Parathyroid adenoma (tissue), 2 donors: ENCODE data around the gene SULT1C2.

Experiments
- H2AFZ ChIP-seq: fragments of 300-600 bp; sonication (generic); one replicate; pipeline ENCODE4 v1.7.0; 2017; ENCODE audit warnings: antibody characterized with exemption, mild to moderate bottlenecking
- H3K27ac ChIP-seq: fragments of 300-600 bp; sonication (generic); one replicate; pipeline ENCODE4 v1.7.0; 2017
- H3K27me3 ChIP-seq: fragments of 300-600 bp; sonication (generic); one replicate; pipeline ENCODE4 v1.7.0; 2017; ENCODE audit warnings: low read length; ENCODE audit not compliant: control insufficient read depth, insufficient read depth
- H3K36me3 ChIP-seq: fragments of 300-600 bp; sonication (generic); one replicate; pipeline ENCODE4 v1.7.0; 2017; ENCODE audit warnings: low read length; ENCODE audit not compliant: control insufficient read depth, insufficient read depth
- H3K4me1 ChIP-seq: fragments of 300-600 bp; sonication (generic); one replicate; pipeline ENCODE4 v1.7.0; 2017; ENCODE audit warnings: control low read depth
- H3K4me2 ChIP-seq: fragments of 300-600 bp; sonication (generic); one replicate; pipeline ENCODE4 v1.7.0; 2017; ENCODE audit warnings: low read length
- H3K4me3 ChIP-seq: fragments of 300-600 bp; sonication (generic); one replicate; pipeline ENCODE4 v1.7.0; 2017; ENCODE audit warnings: low read depth, low read length
- H3K79me2 ChIP-seq: fragments of 300-600 bp; sonication (generic); one replicate; pipeline ENCODE4 v1.7.0; 2017; ENCODE audit warnings: control low read depth
- H3K9ac ChIP-seq: fragments of 300-600 bp; sonication (generic); one replicate; pipeline ENCODE4 v1.7.0; 2017; ENCODE audit warnings: mild to moderate bottlenecking
- H3K9me3 ChIP-seq: fragments of 300-600 bp; sonication (generic); one replicate; pipeline ENCODE4 v1.7.0; 2017; ENCODE audit warnings: low read length; ENCODE audit not compliant: control insufficient read depth
- CTCF ChIP-seq: fragments of 300-600 bp; sonication (generic); IDR thresholded peaks from one replicate; pipeline ENCODE4 v1.7.0; 2017; ENCODE audit warnings: antibody characterized with exemption, mild to moderate bottlenecking
- donor health status: primary hyperparathyroidism.

The SULT1C2 gene

DNA sequence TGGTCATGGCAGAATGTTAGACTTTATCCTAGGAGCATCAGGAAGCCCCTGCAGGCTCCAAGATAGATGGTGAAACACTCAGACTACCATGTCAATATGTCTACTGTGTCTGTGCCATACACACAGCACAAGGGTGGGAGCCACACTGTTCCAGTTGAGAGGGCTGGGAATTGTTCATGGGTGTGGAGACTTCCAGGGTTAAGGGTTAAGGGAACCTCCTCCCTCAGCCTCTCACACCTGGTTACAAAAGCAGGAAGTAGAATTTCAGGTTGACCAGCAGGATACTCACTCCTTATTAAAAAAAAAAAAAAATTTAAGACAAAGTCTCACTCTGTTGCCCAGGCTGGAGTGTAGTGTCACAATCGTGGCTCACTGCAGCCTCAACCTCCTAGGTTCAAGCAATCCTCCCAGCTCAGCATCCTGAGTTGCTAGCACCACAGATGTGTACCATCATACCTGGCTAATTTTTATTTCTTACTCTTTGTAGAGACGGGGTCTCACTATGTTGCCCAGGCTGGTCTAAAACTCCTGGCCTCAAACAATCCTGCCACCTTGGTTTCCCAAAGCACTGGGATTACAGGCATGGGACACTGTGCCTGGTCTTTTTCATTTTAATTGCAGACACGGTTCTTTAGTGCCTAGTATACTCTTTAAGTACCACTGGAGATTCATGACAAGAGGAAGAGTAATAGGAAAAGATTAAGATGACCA is 26.0 kb downstream of the SULT1C2 start:
- Histone ChIP-seq H3K79me2 (no peaks in the 10 kb centered on the region), H3K36me3 (no peaks in the 10 kb centered on the region), H3K9me3 (no peaks in the 10 kb centered on the region), H3K27ac (no peak overlapping the region), H3K4me2 (no peak overlapping the region), H3K27me3 (no peaks in the 10 kb centered on the region), H3K4me1 (no peaks in the 10 kb centered on the region), H3K4me3 (no peak overlapping the region), H2AFZ (no peak overlapping the region), H3K9ac (no peak overlapping the region)
- no peak for TF ChIP-seq CTCF

DNA sequence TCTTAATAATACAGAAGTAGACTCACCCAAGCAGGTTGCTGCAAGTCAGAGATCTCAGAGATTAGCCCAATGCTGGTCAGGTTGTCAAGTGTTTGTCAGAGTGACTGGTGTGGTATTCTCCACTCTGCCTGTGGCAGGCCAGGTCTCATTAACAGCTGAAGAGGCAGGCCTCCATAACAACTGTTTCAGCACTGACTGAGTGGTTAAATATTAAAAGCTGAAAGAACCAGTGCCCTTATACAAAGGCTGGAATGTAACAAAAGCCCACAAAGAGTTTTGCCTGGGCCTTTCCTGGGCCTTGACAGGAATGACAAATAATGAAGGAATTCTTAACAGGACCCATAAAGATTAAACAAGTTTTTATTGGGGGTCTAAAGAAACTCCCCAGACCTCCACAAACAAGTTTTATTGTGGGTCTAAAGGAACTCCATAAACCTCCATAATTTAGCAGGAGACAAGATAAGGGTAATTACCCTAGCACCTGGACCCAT is 26.8 kb downstream of the SULT1C2 start:
- TF ChIP-seq CTCF: no peak
- no peak overlapping the region for H3K27ac ChIP-seq
- no peak overlapping the region for H3K4me2 ChIP-seq
- H3K9me3 ChIP-seq: no peaks in the 10 kb centered on the region
- no peaks in the 10 kb centered on the region for H3K79me2 ChIP-seq
- H3K4me1 ChIP-seq: no peaks in the 10 kb centered on the region
- no peaks in the 10 kb centered on the region for H3K27me3 ChIP-seq
- no peak overlapping the region for H2AFZ ChIP-seq
- H3K9ac ChIP-seq: no peak overlapping the region
- H3K4me3 ChIP-seq: no peak overlapping the region
- no peaks in the 10 kb centered on the region for H3K36me3 ChIP-seq

- Histone ChIP-seq H3K27me3 (no peaks in the 10 kb centered on the region), H3K79me2 (no peaks in the 10 kb centered on the region), H3K9ac (no peak overlapping the region), H3K27ac (no peak overlapping the region), H2AFZ (no peak overlapping the region), H3K36me3 (no peaks in the 10 kb centered on the region), H3K9me3 (no peaks in the 10 kb centered on the region), H3K4me1 (no peaks in the 10 kb centered on the region), H3K4me3 (no peak overlapping the region), H3K4me2 (no peak overlapping the region)
- no peak for TF ChIP-seq CTCF
Measured at GRCh38 chr2:108316033-108316432, 27.3 kb downstream of the SULT1C2 start.

GRCh38 chr2:108316461-108317258 is 28.0 kb downstream of the SULT1C2 start:
- Histone ChIP-seq H3K79me2 (no peaks in the 10 kb centered on the region), H3K9me3 (no peaks in the 10 kb centered on the region), H3K4me2 (no peak overlapping the region), H3K27ac (no peak overlapping the region), H3K36me3 (no peaks in the 10 kb centered on the region), H3K4me3 (no peak overlapping the region), H3K9ac (no peak overlapping the region), H3K27me3 (no peaks in the 10 kb centered on the region), H3K4me1 (no peaks in the 10 kb centered on the region), H2AFZ (no peak overlapping the region)
- TF ChIP-seq CTCF: no peak
